Midbrain (tissue), 1 donor: ENCODE measurements around the gene DNM3.
"Not testable (repeated sequence)": the region's sequence is repeated elsewhere in the genome, so short reads cannot be mapped to it uniquely, and the experiment has no call there.

Source experiments
- DNase-seq: peaks from one replicate; lab custom pipeline; 2025; lab: John Stamatoyannopoulos, UW

Gene DNM3

DNA sequence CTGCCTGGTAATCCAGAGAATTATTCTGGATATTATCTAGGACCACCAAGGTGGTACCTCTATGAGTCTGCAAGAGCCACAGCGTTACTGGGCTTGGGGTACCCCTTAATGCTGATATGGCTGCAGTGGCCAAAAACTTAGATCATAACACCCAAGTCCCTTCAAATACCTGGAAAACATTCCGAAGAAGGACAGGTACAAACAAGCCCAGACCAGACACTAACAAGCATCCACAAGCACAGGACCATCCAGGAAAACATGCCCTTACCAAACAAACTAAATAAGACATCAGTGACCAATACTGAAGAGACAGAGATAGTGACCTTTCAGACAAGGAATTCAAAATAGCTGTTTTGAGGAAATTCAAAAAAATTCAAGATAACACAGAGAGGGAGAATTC, 582.0 kb downstream of the DNM3 start:
- DNase-seq = no peak

DNA sequence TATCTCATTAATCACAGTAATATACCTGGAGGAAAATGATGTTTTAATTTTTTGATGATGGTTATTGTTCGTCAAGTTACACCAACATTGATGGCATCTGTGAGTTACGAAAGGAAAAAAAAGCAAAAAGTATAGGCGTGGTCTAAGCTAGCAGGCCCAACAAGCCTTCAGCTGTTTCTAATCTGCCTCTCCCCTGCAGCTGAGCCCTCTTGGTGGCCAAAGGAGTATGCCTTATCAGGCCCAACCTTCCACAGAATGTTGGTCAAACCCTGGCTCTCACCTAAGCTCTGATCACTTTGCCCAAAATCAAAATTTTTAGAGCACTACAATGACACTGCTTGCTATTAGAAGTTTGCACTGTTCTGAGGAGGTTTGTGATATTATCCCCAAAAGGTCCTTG, 584.0 kb downstream of the DNM3 start:
- no peak for DNase-seq

DNA sequence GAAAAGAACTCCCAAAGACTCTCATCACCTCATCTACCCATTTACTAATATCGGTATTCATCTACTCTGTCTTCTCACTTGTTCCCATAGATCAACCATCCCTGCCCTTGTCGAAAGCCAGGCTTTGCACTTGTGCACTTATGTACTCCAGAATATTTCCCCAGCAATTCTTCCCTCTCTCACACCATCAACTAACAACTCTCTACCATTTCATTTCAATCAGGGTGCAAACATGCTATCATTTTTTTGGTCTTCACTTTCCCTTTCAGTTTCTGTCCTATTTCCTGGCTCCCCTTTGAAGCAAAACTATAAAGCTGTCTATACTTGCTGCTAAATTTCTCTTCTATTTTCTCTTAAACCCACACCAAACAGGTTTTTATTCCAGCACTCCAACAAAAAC, 585.9 kb downstream of the DNM3 start:
- DNase-seq = no peak

DNA sequence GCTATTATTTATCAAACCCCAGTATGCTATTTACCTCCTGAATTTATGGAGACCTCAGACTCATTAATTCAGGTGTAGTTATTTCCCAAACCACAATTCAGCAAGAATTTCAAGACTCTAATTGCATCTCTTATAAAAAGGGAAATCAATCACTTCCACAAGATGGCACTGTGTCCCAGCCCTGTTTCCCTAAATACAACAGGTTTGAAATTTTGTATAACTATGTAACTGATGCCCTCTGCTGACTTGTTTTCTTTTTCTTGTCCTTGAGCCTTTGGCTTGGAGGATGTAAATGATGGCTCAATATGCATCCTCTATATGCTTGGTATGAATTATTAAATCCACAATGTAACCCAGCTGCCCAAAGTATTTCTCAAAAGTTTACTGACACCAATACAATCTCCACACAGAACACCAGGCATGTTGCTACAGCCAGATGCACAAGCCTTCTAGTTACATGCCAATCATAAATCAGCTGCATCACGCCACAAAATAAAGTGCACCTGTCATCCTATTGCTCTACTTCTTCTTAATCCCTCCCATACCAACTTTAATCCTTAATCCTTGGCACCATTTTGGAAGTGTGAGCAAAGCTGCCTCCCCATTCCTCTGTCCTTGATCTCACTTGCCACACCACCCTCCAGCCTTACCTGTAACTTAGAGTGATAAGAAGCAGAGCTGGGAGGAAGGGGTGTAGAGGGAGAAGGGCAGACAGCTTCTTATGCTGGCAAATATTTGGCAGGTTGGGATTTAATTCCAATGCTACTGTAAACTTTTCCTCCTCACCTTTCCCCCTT, 588.2 kb downstream of the DNM3 start:
- peak; percentile 68 for DNase-seq

DNA sequence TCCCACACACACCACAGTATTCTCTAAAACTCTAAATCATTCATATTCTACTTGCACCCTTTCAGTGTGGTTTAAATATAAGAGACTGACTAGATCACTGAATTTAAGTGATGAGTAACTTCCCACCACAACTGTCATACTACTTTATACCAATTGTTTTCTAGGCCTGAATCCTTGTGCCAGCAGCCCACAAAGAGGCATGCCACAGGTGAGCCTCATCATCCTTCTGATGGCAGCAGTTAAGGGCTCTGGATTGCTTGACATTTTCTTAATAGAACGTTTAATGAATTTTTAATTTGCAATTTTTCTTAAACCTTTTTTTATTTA, 588.8 kb downstream of the DNM3 start:
- no peak for DNase-seq

DNA sequence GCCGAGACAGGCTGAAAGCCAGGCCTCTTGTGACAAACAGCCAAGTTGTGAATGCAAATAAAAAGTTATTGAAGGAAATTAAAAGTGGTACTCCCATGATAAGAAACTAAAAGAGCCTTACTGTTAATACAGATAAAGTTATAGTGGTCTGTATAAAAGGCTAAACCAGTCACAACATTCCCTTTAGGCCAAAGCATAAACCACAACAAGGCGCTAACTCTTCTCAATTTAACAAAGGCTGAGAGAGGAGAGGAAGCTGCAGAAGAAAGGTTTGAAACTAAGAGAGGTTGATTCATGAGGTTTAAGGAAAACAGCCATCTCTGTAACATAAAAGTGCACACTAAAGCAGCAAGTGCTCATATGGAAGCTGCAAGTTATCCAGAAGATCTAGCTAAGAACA, 589.9 kb downstream of the DNM3 start:
- no peak for DNase-seq

DNA sequence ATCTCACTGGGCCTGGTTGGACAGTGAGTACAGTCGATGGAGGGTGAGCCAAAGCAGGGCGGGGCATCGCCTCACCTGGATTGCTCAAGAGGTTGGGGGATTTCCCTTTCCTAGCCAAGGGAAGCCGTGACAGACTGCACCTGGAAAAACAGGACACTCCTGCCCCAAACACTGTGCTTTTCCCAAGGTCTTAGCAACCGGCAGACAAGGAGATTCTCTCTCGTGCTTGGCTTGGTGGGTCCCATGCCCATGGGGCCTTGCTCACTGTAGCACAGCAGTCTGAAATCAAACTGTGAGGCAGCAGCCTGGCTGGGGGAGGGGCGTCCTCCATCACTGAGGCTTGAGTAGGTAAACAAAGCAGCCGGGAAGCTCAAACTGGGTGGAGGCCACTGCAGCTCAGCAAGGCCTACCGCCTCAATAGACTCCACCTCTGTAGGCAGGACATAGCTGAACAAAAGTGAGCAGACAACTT, 590.5 kb downstream of the DNM3 start:
- no peak for DNase-seq

DNA sequence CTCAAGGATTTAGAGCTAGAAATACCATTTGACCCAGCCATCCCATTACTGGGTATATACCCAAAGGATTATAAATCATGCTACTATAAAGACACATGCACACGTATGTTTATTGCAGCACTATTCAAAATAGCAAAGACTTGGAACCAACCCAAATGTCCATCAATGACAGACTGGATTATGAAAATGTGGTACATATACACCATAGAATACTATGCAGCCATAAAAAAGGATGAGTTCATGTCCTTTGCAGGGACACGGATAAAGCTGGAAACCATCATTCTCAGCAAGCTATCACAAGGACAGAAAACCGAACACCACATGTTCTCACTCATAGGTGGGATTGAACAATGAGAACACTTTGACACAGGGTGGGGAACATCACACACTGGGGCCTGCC, 595.9 kb downstream of the DNM3 start:
- not testable (repeated sequence) for DNase-seq

DNA sequence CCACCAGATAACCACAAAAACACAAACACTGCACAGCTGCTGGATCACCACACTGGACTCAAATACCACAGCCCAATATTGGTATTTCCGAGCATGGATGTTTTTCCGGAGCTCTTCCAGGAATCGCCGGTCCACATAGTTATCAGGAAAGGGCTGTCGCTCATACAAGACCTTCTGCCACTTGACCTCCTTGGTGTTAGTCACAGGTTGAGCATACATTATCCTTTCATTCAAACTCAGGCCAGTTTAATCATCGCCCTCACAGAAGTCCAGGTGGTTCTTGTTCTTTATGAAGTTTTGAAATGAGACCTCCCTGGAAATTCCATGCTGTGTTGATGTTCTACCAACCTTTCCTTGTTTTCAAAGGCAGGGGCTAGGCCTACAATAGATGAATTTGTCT, 601.1 kb downstream of the DNM3 start:
- no peak for DNase-seq

DNA sequence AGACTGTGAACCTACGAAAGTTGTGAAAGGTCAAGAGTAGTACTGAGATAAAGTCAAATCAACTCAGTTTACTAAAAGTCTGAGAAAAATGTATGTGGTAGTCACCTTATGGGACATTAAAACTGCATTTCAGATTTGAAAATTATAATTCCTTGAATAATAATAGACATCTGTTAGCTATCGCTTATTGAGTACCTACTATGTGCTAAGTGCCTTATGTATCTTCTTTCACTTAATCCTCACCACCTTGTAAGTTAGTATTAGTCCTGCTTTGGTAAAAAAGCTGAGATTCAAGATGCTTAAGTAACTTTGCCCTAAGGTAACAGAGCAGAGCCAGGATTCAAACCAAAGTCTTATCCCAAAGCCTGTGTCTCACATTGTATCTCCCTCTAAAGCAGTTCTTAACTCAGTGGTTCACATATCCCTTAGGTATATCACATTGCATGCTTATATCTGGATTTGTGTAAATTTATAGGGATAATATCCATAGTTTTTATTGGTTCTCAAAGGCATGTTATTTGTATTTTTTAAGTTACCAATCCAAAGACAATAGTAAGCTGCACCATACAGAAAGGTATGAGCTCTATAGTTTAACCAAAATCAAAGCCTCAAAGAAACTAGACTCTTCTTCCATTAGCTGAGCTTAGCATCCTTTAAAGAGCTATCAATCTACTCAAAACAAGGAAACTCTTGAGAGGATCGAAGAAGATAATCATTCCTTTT, 601.7 kb downstream of the DNM3 start:
- DNase-seq = no peak

DNA sequence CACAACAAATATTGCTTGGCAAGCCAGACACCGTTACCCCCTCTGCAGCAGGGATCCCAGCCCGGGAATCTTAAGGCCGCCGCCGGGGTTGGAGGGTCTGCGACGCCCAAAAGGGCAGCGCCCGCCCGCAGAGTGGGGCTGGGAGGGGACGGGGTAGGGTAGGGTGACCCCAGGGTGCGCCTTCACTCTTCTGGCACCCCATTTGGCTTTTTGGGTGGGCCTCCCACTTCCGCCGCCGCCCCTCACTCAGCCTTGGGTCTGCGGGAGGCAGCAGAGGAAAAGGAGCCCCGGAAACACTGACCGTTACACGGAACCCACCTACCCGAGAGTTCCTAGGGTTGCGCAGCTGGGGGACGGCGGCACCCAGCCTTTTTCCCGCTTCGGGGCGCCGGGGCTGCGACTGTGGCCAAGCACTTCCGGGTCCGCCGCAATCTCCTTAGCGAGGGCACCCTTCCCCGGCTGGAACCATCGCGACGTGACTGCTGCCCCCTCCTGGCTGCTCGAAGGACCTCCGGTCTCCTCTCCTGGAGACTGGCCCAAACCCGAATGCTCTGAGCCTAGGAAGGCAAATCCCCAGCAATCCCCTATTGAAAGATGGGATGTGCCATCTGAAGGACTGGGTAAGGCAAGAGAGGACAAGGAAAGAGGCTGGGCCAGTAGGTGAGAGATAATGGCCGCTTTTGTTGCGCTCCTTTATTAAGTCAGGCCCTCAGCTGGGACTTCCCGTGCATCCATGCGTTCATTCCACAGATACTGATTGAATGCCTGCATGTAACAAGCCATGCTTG, 602.6 kb downstream of the DNM3 start, which contains the start of gene PIGC:
Gene PIGC, minus strand, starts transcription at position 404 of the 788 bp plus-strand sequence. CDS start 1,447 bp downstream, outside the sequence.
- peak; percentile 87 for DNase-seq

DNA sequence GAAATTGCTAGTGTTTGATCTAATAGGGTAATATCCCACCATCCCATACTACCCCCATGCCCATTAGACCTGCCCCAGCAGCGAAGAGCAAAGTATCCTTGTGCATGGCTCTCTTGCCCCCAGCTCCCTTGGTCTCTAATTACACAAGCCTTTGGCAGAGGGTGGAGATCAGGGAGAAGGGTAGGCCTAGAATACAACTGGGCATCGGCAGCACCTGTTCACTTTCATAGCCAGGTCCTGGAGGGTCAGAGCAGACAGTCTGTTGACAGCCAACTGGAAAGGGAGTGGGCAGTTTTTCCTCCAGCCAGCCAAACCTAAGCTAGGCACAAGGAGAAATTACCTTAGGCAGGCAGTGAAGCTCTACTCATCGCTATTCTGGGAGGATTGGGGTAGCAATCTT, 605.2 kb downstream of the DNM3 start:
- no peak for DNase-seq

DNA sequence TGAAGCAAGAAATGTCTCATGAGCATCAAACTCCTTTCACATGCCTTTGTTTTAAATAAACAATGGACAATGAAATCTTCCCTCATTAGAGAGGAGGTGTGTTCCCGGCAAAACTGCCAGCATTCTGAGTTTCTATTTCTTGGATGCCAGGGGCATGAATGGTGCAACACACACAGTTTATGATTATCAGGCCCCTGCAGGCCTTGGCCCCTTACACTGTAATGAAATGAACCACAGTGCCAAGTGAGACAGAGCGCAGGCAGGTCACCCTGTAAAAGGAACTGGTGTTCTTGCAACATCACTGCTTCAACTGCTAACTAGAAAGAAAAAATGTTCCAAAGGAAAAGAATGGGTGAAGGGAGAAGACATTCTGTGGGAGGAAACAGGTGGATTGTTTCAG, 606.3 kb downstream of the DNM3 start:
- no peak for DNase-seq

DNA sequence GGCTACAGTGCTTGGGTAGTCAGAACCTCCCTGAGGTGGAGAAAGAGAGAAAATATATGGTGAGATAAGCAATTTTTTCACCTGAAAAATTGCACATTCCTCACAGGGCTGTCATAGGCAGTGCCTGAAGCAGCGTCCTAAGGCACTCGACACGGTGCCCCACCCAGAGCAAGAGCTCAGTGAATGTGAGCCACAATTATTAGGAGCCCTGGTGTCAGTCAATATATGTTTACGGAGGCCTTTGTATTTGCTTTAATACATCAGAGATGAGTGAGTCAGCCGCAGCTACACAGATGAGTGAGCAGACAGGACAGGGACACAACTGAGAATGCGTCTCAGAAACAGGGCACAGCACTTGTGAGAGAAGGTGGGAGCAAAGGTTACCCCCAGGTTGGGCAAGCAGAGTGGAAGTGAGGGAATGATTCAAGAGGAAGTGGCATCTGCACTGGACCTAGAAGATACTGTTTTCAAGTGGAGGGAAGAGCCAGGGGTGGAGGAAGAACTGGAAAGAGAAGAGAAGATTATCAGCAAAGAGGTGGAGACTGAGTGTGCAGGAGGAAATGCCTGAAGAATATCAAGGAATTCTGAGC, 607.8 kb downstream of the DNM3 start:
- no peak for DNase-seq

DNA sequence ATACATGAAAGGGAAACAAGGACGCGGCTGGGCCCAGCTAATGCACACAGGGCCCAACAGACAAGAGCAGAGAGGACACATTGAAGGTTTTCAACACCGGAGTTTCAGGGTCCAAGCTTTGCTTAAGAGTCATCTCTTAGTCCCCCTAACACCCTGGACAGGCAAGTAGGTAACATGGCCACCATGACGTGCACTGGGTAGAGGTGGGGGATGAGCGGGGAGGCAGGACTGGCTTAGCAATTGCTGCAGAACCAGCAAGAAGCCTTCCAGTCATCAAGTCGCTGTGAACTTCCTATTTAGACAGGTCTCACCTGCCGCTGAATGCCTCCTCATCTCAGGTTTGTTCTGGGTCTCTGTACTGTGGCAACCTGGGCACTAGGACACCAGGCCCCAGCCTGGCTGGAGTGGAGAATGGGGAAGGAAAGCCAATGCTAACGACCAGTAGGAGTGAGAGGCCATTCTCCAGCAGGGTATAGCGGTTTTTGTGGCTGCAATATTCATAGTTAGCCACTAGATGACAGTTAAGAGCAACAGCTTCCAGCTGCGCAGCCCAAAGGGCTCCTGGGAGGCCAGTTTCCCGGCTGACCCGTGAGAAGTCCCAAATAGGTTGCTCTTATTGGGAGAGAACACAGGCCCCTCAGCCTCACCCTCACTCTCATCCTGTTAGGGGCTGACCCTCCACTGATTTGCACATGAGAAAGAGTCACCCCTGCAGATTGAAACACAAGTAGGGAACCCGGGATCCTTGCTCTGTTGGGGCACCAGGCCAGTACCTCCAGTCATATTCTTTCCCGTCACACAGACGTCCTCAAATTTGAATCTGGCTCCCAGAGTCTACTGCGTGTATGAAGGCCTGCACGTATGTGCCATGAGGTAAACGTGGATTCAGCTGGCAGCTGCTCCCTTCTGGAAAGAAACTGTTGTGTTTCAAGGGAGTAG, 608.6 kb downstream of the DNM3 start:
- DNase-seq = peak; percentile 72

DNA sequence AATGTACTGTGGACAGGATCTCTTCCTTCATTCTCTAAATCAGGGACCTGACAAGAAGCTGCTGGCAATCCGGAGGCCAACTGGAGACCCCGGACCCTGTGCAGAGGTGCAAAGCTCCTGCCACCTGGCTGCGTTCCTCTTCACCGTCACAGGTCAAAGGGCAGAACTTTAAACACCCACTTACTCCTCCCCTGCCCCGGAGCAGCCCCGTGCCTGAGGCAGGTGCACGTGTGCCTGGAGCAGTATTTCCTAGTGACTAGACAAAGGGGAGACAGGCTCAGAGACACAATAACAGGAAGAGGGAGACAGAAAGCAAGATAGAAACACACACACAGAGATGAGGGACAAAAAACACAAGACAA, 609.2 kb downstream of the DNM3 start:
- no peak for DNase-seq

DNA sequence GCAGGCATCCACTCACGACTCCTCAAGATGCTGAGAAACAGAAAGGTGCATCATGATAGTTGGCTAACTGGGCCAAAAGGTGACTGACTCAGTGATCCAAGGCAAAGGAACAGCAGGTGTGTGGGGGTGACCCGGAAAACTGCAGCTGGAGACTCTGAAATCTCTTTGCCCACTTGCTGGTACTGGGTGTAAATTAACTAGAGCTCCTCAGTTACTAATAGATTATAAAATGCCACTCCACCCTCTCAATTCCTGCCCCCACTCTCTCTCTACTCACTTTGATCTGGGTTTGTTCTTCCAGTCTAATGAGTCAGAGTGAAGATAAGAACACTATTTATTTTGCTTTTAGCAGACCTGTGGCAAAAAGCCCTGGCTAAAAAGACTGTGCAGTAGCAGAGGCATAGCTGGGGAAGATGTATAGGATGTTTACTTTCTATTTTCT, 609.7 kb downstream of the DNM3 start:
- DNase-seq = no peak

DNA sequence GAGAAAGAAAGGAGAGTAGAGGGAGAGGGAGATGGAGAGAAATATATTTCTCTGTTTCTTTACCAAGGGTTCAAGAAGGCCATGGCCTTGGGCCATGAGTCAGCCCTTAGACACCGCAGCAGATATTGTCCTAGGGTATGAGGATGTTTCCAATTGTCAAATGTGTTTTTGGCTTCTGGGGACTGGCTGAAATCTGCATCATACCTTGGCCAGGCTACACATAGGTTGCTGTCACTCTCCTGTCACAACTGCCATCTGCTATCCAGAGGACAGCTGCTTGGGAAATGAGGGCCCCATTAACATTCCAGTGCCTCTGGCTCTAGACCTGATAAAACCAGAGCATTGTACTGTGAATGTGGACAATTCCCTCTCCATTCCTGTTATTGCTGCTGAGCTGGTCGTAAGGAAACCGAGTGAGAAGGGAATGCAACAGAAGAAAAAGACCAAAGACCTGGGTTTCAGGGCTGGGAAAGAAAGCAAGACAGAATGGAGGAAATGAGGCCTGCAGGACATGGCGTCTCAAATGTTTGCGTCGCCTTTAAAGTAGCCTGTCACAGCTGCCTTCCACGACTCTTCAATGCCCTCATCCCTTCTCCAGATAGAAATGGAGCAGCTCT, 611.3 kb downstream of the DNM3 start:
- DNase-seq = no peak

DNA sequence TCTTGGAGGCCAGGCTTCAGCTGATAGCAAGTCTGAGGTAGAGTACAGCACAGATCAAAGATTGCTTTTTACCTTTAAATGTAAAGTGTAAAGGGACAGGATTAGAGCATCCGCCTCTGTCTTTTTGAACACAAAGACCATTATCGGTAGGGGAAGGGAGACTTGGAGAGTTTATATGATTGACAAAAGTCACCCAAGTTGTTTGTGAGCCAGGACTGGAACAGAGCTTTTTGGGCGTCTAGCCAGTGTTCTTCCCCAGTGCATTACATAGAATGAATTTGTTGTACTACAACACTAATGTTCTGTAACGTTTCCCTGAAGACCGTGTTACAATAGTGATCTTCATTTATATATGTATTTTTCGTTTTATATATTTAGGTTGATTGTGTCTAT, 611.9 kb downstream of the DNM3 start:
- no peak for DNase-seq

DNA sequence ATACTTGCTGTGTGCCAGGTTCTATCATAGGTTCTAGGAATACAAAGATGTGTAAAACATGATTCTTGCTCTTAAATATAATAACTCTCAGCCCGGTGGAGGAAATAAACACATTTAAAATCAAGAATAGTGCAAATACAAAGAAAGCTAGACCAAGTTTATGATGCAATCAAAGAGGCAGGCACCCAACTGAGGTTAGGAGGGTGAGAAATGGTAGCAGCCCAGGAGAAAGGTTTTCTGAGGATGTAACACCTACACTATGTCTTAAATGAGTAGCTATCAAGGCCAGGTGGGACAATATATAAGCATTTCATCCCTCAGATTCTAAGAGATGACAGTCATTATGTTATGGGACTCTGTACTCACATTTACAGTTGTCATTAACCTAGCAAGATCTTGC, 612.3 kb downstream of the DNM3 start:
- DNase-seq = no peak

DNA sequence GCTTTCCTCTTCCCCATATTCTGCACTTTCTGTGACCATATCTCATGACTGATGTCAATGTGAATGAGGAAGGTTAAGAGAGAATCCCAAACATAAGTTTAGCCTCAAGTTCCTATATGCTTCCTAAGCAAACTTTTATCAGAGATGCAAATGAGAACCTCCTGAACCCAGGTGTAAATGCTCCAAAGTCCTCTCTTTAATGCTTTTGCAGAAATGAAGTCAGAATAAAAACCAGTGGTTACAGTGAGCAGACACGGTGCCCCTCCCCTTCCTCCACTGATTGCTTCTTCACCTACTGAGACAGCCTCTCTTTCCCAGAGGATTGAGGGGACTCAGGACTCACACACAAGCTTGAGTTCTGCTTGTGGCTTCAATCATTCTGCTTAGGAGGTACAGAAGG, 614.2 kb downstream of the DNM3 start:
- DNase-seq = no peak
